ENCODE measurements around the gene CPNE7.

Gene CPNE7

DNA sequence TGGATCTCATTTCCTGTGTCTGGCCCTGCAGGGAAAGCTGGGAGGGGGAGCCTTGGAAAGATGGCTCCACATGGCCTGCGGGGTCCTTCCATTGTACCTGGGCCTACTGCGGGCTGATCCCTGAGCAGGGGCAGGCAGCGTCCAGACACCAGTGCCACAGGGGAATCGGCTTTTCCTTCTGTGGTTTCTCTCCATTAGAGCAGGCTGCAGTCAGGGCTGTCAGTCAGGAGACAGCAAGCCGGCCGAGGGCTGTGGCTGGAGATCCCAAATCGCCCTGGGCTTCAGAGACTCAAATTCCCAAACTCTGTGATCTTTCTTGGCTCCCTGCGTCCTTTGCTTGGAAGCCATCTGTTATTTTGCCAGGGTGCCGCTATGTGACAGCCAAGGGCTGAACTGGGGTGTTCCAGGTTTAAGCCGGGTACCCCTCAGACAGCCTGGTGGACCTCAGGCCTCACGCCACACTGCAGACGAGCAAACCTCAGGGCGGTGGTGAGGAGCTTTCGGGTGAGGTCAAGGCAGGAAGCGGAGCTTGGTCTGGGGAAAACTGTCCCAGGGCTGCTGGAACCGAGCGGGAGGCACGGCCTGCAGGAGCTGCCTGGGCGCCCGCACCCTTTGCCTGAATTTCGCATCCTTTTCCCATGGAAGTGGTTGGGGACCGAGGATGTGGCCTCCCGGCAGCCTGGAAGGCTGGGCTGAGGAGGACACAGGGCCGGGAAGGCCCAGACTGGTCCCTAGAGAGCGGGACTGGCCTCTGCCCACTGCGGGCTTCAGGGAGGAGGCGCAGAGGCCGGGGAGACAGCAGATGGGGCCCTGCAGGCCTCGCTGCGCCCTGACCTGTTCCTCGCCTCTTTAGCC is 1.5 kb upstream of the CPNE7 start:
- ChIA-PET CTCF (no interaction called here), POLR2A (no interaction called here)
- no peak for DNase-seq (ENCODE audit: extremely low spot score)
- TF ChIP-seq L3MBTL2 (conservative IDR thresholded peaks at IDR 0.05): no peak
- no peak for TF ChIP-seq ARNT (IDR thresholded peaks at IDR 0.05)
- TF ChIP-seq, protein P1, sequence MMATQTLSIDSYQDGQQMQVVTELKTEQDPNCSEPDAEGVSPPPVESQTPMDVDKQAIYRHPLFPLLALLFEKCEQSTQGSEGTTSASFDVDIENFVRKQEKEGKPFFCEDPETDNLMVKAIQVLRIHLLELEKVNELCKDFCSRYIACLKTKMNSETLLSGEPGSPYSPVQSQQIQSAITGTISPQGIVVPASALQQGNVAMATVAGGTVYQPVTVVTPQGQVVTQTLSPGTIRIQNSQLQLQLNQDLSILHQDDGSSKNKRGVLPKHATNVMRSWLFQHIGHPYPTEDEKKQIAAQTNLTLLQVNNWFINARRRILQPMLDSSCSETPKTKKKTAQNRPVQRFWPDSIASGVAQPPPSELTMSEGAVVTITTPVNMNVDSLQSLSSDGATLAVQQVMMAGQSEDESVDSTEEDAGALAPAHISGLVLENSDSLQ (IDR thresholded peaks at IDR 0.05): no peak
- TF ChIP-seq FOXM1 (IDR thresholded peaks at IDR 0.05; ENCODE audit: borderline replicate concordance): no peak
- no peak for TF ChIP-seq TARDBP (IDR thresholded peaks at IDR 0.05)
- no peak for TF ChIP-seq ELF4 (IDR thresholded peaks at IDR 0.05)
- no peak for TF ChIP-seq LEF1 (IDR thresholded peaks at IDR 0.05; ENCODE audit: borderline replicate concordance)
- no peak for TF ChIP-seq BHLHE40 (IDR thresholded peaks at IDR 0.05; ENCODE audit: borderline replicate concordance)
- TF ChIP-seq SUZ12 (IDR thresholded peaks at IDR 0.05): no peak
- no peak for TF ChIP-seq FOXK2 (IDR thresholded peaks at IDR 0.05)
- TF ChIP-seq SP1 (IDR thresholded peaks at IDR 0.05): no peak
- TF ChIP-seq FOXA1 (IDR thresholded peaks at IDR 0.05): no peak
- no peak for TF ChIP-seq HDGF (IDR thresholded peaks at IDR 0.05; ENCODE audit: borderline replicate concordance)
- TF ChIP-seq NFRKB (IDR thresholded peaks at IDR 0.05): no peak
- TF ChIP-seq ZNF384 (IDR thresholded peaks at IDR 0.05): no peak
- no peak for TF ChIP-seq CTBP1 (IDR thresholded peaks at IDR 0.05; ENCODE audit: borderline replicate concordance)

DNA sequence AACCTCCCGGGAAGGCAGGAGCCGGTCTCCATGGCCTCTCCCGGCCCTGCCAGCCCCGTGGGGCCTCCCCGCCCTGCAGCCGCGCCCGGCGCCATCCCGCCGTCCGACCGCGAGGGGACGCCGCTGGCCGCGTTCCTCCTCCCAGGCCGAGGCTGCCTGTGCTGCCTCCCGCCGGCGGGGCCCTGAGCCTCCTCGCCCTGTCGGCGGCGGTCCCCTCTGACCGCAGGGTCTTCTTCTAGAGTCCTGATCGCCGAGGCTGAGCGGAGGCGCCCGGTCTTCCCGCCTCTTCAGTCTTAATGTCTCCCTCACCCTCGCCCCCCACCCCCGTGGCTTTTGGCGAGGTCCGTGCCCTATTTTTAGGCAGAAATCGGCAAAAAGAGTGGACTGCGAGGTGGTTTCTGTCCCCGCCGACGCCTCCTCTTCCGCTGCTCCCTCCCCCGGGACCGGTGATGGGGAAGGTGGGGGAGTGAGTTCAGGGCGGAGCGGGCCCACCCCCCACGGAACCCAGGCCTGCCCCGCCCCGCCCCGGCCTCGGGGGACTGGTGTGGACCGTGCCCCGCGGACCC is 794 bp upstream of the CPNE7 start:
- TF ChIP-seq FOXM1 (IDR thresholded peaks at IDR 0.05; ENCODE audit: borderline replicate concordance): no peak
- ChIA-PET CTCF (no interaction called here), POLR2A (no interaction called here)
- no peak for DNase-seq (ENCODE audit: extremely low spot score)

DNA sequence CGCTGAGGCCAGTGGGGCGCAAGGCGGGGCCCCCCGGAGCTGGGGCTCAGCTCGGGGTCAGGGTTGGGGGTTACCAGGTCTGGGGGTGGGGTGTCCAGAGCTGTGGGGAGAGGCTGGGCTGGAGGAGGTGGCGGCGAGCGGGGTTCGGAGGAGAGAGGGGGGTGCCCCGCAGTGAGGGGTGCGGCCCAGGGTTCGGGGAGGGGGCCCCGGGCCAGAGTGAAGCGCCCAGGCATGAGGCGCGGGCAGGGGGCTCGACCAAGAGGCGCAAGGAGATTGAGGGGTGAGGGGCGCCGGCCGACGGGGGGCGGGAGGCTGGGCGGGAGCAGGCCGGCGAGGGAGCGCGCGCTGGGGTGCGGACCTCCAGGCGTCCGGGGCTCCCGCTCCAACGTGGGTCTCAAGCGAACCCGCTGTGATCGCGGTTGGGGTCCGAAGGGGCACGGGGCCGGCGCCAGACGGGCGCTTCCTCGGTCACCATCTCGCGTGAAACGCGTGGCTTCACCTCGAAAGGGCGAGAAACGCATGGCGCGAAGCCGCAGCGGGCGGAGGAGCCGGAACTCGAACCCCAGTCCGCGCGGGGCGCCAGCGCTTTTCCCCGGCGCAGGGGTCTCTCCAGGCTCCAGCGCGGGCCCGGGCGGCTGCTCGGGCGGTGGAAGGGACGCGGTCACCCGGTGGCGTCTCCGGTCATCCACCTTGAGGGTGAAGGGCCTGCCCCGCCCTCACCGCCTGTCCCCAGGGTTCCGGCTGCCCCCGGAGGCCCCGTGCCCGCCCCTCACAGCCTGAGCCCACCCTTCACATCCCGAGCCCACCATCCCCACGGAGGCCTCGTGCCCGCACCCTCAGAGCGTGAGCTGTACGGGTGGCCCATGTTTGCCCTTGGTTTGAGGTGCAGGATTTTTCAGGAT is 846 bp downstream of the CPNE7 start:
- DNase-seq (ENCODE audit: extremely low spot score): no peak

DNA sequence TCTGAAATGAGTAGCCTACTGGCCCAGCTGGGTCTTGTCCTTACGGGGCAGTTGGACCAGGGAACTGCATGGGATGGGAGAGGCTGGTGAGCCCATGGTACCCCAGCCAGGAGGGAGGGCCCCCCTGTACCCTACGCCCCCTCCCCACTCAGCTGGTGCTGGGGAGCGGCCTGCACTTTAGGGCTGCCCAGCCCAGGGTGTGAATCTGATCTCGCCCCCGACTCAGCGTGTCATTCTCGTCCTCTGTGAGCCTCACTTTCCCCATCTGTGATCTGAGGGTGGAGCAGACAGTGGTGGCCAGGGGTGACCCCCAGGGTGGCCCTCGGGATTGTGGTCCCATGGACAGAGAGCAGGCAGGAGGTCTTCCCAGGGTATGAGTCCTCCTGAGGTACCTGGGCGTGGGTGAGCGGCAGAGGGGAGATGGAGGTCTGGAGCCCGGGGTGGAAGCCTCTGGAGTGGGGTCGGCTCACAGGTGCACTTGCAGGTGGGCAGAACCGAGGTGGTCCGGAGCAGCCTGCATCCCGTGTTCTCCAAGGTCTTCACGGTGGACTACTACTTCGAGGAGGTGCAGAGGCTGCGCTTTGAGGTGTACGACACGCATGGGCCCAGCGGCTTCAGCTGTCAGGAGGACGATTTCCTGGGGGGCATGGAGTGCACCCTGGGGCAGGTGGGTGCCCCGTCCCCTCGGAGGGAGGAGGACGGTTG is 1.6 kb downstream of the CPNE7 start:
- DNase-seq (ENCODE audit: extremely low spot score): no peak
- TF ChIP-seq TARDBP (IDR thresholded peaks at IDR 0.05): no peak
- TF ChIP-seq LEF1 (IDR thresholded peaks at IDR 0.05; ENCODE audit: borderline replicate concordance): no peak
- no peak for TF ChIP-seq ELF4 (IDR thresholded peaks at IDR 0.05)
- TF ChIP-seq FOXA1 (IDR thresholded peaks at IDR 0.05): no peak
- TF ChIP-seq BHLHE40 (IDR thresholded peaks at IDR 0.05; ENCODE audit: borderline replicate concordance): no peak
- no peak for TF ChIP-seq NFRKB (IDR thresholded peaks at IDR 0.05)
- no peak for TF ChIP-seq SUZ12 (IDR thresholded peaks at IDR 0.05)
- no peak for TF ChIP-seq FOXK2 (IDR thresholded peaks at IDR 0.05)
- no peak for TF ChIP-seq SP1 (IDR thresholded peaks at IDR 0.05)
- TF ChIP-seq ZNF384 (IDR thresholded peaks at IDR 0.05): no peak
- TF ChIP-seq FOXM1 (IDR thresholded peaks at IDR 0.05; ENCODE audit: borderline replicate concordance): no peak
- TF ChIP-seq HDGF (IDR thresholded peaks at IDR 0.05; ENCODE audit: borderline replicate concordance): no peak
- TF ChIP-seq, protein P1 (IDR thresholded peaks at IDR 0.05): no peak
- no peak for TF ChIP-seq ARNT (IDR thresholded peaks at IDR 0.05)
- no peak for TF ChIP-seq CTBP1 (IDR thresholded peaks at IDR 0.05; ENCODE audit: borderline replicate concordance)
- TF ChIP-seq L3MBTL2 (conservative IDR thresholded peaks at IDR 0.05): no peak
- ChIA-PET POLR2A (no interaction called here), CTCF (no interaction called here)

More for the DNA sequence above, 846 bp downstream of the CPNE7 start:
- ChIA-PET CTCF (no interaction called here), POLR2A (interaction anchor here (1.2 kb wide), 1 partner anchor 15 kb away, joined by 3 read pairs; no protein-coding TSS in a partner anchor)
- no peak for TF ChIP-seq FOXA1 (IDR thresholded peaks at IDR 0.05)
- TF ChIP-seq SUZ12 (IDR thresholded peaks at IDR 0.05): no peak
- no peak for TF ChIP-seq HDGF (IDR thresholded peaks at IDR 0.05; ENCODE audit: borderline replicate concordance)
- TF ChIP-seq CTBP1 (IDR thresholded peaks at IDR 0.05; ENCODE audit: borderline replicate concordance): no peak
- no peak for TF ChIP-seq FOXM1 (IDR thresholded peaks at IDR 0.05; ENCODE audit: borderline replicate concordance)
- TF ChIP-seq BHLHE40 (IDR thresholded peaks at IDR 0.05; ENCODE audit: borderline replicate concordance): no peak
- no peak for TF ChIP-seq ELF4 (IDR thresholded peaks at IDR 0.05)
- no peak for TF ChIP-seq FOXK2 (IDR thresholded peaks at IDR 0.05)
- TF ChIP-seq, protein P1 (IDR thresholded peaks at IDR 0.05): no peak
- TF ChIP-seq L3MBTL2 (conservative IDR thresholded peaks at IDR 0.05): no peak
- TF ChIP-seq ARNT (IDR thresholded peaks at IDR 0.05): no peak
- no peak for TF ChIP-seq LEF1 (IDR thresholded peaks at IDR 0.05; ENCODE audit: borderline replicate concordance)
- no peak for TF ChIP-seq ZNF384 (IDR thresholded peaks at IDR 0.05)
- no peak for TF ChIP-seq NFRKB (IDR thresholded peaks at IDR 0.05)
- TF ChIP-seq TARDBP (IDR thresholded peaks at IDR 0.05): no peak
- TF ChIP-seq SP1 (IDR thresholded peaks at IDR 0.05): no peak

DNA sequence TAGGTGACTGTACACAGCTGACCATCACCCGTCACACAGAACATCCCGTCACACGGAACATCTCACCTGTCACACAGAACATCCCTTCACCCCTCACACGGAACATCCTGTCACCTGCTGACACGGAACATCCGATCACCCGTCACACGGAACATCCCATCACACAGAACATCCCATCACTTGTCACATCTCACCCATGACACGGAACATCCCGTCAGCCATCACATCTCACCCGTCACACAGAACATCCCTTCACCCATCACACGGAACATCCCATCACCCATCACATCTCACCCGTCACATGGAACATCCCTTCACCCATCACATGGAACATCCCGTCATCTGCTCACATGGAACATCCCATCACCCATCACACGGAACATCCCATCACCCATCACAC is 3.8 kb downstream of the CPNE7 start:
- ChIA-PET CTCF (no interaction called here), POLR2A (no interaction called here)
- DNase-seq (ENCODE audit: extremely low spot score): no peak
- TF ChIP-seq SP1 (IDR thresholded peaks at IDR 0.05): no peak

Data from HEK293T (cell line).